H1 (cell line): ENCODE data around the gene BCAS3.

Source experiments
- CEBPB ChIP-seq: IDR thresholded peaks from 2 replicates; pipeline ENCODE4 v1.6.1; 2012; ENCODE audit warnings: low read depth, low read length
- KDM4A ChIP-seq: IDR thresholded peaks from one replicate; pipeline ENCODE4 v1.7.1; 2012; ENCODE audit warnings: low read depth, mild to moderate bottlenecking, moderate library complexity, low read length, inconsistent platforms; ENCODE audit not compliant: severe bottlenecking
- NRF1 ChIP-seq: IDR thresholded peaks from 2 replicates; pipeline ENCODE4 v1.6.1; 2011; ENCODE audit warnings: mild to moderate bottlenecking, low read depth, low read length, improper control_type of control experiment
- POLR2A ChIP-seq, 2 experiments: IDR thresholded peaks; 1 replicate in 1 of 2; 2 replicates in 1 of 2; pipeline ENCODE4 v1.6.1; 2011; ENCODE audit warnings: low read depth in 2 of 2, low read length in 2 of 2, mild to moderate bottlenecking in 2 of 2; ENCODE audit errors: control extremely low read depth in 1 of 2
- RBBP5 ChIP-seq: IDR thresholded peaks from 2 replicates; pipeline ENCODE4 v1.7.1; 2012; ENCODE audit warnings: low read depth, mild to moderate bottlenecking, inconsistent platforms, low read length, moderate library complexity, borderline replicate concordance
- SIN3A ChIP-seq, 2 experiments: IDR thresholded peaks in 1 of 2; conservative IDR thresholded peaks in 1 of 2; 2 replicates each; pipeline ENCODE4 v1.6.1; 2011 to 2012; ENCODE audit warnings: low read length in 2 of 2, improper control_type of control experiment in 1 of 2, low read depth in 1 of 2, mild to moderate bottlenecking in 1 of 2
- ZNF274 ChIP-seq: IDR thresholded peaks from 2 replicates; pipeline ENCODE4 v1.7.0; 2012; ENCODE audit warnings: low read length, borderline replicate concordance; ENCODE audit errors: extremely low read depth
- TF ChIP-seq, protein P1 (sequence below), 3 experiments: IDR thresholded peaks; 1 replicate in 2 of 3; 2 replicates in 1 of 3; pipeline versions ENCODE4 v1.5.1 to v1.6.1; 2011; ENCODE audit warnings: low read length in 3 of 3, mild to moderate bottlenecking in 3 of 3, inconsistent platforms in 2 of 3, low read depth in 1 of 3, moderate library complexity in 1 of 3; ENCODE audit not compliant: insufficient read depth in 1 of 3; ENCODE audit errors: control extremely low read depth in 1 of 3
- TF ChIP-seq, protein P2 (sequence below): IDR thresholded peaks from 2 replicates; pipeline ENCODE4 v1.6.1; 2012; ENCODE audit warnings: inconsistent platforms

DNA sequence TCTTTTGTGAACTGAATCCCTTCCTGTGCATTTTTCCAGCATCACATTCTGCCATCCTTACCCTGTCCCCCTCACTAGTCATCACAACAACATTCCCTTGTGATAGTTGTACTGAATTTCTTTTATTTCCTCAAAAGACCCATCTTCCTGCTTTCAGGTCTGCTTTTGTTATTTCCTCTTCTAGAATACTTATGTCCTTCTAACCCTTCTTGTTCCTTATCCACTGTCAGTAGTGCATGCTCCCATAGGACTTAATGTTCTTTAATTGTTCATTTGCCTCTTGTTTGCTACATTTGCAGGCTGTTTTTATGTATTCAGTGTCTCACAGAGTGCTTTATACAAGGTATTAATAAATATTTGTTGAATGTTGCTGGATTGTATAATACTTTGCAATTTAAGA, 73.0 kb downstream of the BCAS3 start:
- no peak for TF ChIP-seq CEBPB
- TF ChIP-seq, protein P1, sequence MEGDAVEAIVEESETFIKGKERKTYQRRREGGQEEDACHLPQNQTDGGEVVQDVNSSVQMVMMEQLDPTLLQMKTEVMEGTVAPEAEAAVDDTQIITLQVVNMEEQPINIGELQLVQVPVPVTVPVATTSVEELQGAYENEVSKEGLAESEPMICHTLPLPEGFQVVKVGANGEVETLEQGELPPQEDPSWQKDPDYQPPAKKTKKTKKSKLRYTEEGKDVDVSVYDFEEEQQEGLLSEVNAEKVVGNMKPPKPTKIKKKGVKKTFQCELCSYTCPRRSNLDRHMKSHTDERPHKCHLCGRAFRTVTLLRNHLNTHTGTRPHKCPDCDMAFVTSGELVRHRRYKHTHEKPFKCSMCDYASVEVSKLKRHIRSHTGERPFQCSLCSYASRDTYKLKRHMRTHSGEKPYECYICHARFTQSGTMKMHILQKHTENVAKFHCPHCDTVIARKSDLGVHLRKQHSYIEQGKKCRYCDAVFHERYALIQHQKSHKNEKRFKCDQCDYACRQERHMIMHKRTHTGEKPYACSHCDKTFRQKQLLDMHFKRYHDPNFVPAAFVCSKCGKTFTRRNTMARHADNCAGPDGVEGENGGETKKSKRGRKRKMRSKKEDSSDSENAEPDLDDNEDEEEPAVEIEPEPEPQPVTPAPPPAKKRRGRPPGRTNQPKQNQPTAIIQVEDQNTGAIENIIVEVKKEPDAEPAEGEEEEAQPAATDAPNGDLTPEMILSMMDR (IDR thresholded peaks at IDR 0.05; ENCODE audit: control extremely low read depth in 1 of 3, insufficient read depth in 1 of 3, low read depth in 1 of 3, low read length in 3 of 3): no peak
- no peak for TF ChIP-seq KDM4A
- no peak for TF ChIP-seq SIN3A (conservative IDR thresholded peaks at IDR 0.05 in 1 of 2, IDR thresholded peaks at IDR 0.05 in 1 of 2; ENCODE audit: low read depth in 1 of 2, low read length in 2 of 2)
- no peak for TF ChIP-seq NRF1
- TF ChIP-seq, protein P2, sequence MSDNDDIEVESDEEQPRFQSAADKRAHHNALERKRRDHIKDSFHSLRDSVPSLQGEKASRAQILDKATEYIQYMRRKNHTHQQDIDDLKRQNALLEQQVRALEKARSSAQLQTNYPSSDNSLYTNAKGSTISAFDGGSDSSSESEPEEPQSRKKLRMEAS: no peak
- no peak for TF ChIP-seq RBBP5
- no peak for TF ChIP-seq POLR2A (IDR thresholded peaks at IDR 0.05; ENCODE audit: control extremely low read depth in 1 of 2, low read depth in 2 of 2, low read length in 2 of 2)
- TF ChIP-seq ZNF274: no peak
